Erythroblast (primary cell): ENCODE data around the gene CDR2L.

ENCODE experiments used
- GATA1 ChIP-seq: IDR thresholded peaks from 2 replicates; pipeline ENCODE4 v1.6.1; 2011; ENCODE audit warnings: low read depth, mild to moderate bottlenecking, control low read depth, low read length, moderate library complexity
- POLR2A ChIP-seq: IDR thresholded peaks from 2 replicates; pipeline ENCODE4 v1.6.1; 2011; ENCODE audit warnings: mild to moderate bottlenecking, low read length

- TF ChIP-seq POLR2A (no peak), GATA1 (no peak)
Measured at GRCh38 chr17:75049057-75049456, 61.6 kb downstream of the CDR2L start.
